HuH-7.5 (cell line): Measurements from ENCODE around the gene MYO18B.

Experiments
- DNase-seq: peaks from one replicate; pipeline ENCODE4 v3.0.0; 2011; ENCODE audit warnings: low spot score

MYO18B gene

DNA sequence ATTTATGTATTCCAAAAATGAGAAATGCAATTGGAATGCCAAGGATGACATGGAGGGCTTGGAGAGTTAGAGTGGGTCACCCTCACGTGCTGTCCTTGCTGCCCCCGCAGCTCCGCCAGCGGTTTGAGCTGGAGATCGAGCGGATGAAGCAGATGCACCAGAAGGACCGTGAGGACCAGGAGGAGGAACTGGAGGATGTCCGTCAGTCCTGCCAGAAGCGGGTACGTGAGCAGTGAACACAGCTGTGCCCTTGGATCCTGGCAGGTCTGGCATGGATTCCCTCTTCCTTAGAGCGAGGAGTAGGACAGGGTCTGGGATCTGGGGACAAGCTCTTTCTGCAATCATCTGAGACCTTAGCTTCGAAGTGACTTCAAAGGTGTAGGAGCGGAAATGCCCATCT lies 166.2 kb downstream of the MYO18B start:
- no peak for DNase-seq

GRCh38 chr22:25908755-25909154 lies 166.8 kb downstream of the MYO18B start:
- no peak for DNase-seq

DNA sequence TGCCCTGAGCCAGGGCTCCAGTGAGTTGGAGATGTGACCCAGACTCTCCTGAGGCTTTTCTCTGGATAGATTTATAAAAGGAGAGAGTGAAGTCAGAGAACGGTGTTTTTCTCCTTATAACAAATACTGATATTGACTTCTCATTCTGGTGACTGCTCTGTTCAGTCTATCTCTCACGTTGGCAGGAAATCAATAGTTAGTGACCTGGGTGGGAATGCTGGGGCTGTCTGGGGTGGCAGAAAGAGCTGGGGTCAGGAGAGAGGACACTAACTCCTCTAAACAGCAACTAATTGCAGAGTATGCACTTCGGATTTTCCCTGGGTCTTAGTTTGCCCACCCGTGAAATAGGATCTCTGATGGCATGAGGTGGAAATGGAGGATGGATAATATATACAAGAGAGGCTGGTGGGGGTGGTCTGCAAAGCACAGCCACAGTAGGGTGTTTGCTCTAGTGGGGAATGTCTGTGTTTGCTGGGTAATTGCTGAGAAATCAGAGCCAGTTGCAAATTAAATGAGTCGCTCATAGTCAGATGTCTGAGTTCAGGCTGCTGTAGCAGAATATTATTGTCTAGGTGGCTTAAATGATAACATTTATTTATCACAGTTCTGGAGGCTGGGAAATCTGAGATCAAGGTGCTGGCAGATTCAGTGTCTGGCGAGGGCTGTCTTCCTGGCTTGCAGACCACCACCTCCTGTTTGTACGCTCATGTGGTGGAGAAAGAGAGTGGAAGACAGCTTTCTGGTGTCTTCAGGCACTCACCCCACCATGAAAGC lies 167.8 kb downstream of the MYO18B start:
- no peak for DNase-seq

DNA sequence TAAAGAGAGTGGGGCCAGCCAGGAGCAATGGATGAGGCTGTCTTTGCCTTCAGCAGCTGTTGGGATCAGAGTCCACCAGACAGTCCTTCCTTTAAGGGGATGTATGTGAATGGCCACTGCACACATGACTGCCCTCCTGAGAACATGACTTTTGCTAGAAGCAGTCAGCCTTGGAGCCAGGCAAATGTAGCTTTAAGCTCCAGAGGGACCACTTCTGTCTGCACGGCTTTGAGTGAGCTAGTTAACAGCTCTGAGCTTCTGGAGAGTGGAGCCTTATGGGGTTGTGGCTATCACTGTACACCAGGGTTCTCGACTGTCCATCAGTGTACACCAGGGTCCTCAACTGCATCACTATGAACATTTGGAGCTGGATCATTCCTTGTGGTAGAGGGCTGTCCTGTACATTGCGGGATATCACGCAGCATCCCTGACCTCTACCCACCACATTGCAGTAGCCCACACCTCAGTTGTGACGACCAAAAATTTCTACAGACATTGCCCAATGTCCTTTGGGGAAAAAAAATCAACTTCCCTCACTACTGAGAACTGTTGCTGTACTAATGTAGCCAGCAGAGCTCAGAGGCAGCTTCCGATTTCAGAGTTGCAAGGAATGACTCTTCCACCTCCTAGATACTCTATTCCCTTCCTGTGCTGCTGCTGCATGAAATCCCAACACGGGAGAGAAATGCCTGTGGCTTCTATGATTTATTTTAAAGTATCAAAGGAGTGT lies 169.4 kb downstream of the MYO18B start:
- no peak for DNase-seq

DNA sequence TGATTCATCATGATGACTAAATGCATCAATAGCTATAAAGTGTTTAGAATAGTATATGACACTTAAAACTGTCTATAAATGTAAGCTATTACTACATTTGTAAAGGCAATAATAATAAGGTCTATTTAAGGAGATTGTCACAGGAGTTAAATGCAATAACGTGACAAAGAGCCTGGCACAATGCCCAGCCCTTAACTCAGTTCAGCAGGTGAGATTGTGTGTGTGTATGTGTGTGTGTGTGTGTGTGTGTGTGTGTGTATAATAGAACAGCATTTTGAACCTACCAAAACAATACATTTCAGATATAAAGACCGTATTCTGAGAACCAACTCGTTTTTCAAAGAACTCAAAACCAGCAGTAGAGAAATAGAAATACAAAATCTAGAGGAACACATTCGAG lies 177.5 kb downstream of the MYO18B start:
- DNase-seq = no peak

GRCh38 chr22:25922141-25922540 lies 180.2 kb downstream of the MYO18B start:
- no peak for DNase-seq

- no peak for DNase-seq
Observed at GRCh38 chr22:25923914-25924313, 181.9 kb downstream of the MYO18B start.

DNA sequence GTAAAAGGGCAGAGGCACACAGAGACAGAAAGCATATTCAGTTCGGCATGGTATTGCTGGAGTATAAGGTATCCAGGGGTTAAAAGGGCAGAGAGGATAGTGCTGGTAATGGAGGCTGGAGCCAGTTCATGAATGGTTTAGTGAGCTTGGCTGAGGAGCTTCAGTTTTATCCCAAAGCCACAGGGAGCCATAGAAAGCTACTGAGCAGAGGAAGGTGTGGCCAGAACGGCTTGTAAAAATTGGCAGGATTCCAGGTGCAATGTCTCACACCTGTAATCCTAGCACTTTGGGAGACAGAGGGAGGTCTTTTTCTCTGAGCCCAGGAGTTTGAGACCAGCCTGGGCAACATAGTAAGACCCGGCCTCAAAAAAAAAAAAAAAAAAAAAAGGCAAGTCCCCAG lies 186.1 kb downstream of the MYO18B start:
- DNase-seq = no peak

DNA sequence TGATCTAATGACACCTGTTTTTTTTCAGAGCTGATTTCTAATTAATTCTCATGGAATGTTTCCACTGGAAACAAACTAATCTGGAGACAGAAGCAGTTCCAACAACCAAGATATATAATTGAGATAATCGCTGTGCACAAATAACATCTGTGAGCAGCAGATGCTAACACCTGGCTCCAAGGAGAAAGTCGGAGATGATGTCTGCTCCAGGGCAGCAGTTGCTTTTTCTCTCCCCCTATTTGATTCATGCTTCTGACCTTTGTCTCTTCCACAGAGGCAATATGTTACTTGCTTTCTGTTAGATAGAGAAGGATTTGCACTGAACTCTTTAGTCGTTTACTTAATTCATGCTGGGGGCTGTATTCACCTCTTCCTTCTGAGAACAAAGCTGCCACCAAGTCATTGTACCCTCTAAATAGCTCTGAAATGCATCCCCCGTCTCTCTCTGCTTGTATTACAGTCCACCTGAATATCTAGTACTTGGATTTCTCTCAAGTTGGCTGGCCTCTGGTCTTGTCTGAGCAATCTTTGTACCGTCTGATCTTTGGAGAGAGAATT lies 187.4 kb downstream of the MYO18B start:
- no peak for DNase-seq

DNA sequence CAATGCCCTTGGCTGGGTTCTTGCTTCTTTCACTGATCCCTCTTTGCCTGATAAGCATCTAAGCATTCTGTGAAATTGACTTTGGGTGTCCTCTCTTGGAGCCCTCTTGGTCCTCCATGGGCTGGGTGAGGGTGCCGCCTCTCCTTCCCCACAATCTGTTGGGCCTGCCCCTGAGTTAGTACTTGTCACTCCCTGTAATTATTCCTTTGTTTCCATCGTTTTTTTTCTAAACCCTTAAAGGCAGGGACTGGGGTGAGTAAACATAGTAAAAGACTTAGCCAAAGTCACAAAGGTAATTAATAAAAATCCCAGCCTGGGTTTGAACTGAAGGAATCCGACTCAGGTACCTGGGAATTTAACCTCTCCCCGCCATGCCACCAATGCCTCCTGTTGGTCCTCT lies 188.1 kb downstream of the MYO18B start:
- DNase-seq = no peak

GRCh38 chr22:25930788-25931310 lies 188.9 kb downstream of the MYO18B start:
- DNase-seq = no peak

GRCh38 chr22:25933158-25933788 lies 191.3 kb downstream of the MYO18B start:
- no peak for DNase-seq

DNA sequence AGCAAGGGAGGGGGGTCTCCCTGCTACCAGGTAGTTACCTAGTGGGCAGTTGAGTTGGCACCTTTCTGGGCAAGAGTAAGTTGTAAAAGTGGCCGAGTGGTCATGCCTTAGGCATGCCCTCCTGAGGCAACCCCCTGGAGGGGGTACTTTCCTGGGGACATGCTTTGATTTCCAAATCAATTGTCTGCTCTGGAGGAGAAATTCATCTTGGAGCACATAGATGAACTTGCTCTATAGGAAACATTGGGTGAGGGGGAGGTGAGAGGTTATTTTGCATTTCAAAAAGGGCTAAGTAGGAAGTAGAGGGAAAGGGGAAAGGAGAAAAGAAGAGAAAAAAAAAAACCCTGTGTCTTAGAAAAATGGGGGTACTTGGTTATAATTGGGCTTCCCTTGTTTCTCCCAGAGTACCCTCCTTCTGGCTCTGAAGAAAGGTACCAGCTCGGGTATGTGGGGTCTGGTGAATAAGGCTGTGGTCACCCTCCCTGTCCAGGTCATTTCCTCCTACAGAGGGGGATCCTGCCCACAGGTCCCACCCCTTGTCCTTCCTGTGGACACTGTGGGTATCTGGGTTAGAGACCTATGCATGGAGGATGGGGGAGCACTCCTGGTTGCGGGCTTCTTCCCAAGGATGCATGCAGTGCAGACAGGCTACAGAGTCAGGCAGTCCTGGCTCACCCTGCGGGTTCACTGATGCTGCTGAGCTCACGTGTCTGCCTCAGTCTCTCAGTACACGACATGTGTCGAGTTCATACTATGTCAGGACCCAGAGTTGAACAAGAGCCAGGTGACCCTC lies 193.5 kb downstream of the MYO18B start:
- DNase-seq = no peak

GRCh38 chr22:25938151-25938550 lies 196.2 kb downstream of the MYO18B start:
- no peak for DNase-seq

DNA sequence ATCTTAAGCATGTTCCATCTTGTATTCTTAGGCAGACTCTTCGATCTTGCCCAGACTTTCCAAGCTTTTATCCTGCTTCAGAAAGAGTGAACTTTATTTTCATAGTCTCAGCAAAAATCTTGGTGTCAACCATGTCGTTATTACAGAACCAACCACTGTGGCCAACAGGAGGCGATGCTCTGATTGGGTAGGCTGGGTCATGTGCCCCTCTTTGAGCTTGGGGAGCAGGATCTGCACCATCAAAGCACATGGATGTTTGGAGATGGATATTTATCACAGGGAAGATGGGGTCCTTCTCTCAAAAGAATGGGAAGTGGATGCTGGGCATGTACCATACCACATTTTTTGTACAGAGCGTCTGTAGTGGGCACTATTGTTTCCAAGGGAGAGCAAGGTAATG lies 197.4 kb downstream of the MYO18B start:
- DNase-seq = no peak

DNA sequence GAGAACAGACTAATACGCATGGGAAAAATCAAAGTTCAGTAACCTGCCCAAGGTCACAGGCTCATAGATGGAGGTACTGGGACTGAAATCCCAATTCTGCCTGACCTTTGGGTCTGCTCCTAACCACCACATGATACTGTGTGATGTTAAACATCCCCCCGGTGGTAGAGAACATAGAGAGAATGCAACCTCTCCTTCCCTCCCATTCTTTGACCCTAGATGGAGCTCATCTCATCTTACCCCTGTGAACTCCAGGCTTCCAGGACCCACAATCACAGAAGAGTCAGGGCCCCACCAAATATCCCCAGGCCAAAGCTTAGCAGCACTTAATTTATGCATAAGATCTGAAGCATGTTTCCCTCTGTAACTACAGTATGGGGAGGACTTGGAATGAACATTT lies 198.5 kb downstream of the MYO18B start:
- DNase-seq = no peak

DNA sequence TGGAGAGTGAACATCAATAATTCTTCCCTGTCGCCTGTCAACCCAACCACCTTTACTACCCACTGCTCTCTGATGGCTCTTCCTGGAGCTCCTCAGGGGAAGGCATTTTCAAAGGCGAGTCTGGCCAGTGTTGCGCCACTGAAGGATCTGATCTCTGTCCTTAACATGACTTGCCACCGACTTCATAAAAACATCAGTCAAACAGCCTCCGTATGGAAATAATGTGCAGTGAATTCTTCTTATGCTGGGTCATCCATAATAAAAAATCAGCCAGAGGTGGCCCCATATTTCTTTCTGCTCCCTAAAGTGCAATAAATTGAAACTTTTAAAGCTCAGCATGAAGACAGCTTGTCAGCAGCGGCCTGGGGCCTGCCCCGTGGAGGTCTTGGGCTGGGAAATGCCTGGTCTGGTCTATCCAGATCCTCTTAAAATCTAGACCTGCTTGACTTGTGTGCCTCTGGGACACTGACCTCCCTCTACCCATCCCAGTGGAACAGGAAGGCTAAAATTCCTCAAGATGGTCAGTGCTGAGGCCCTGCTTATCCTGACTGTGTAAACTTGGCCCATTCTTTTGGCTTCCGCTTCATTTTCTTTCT lies 199.5 kb downstream of the MYO18B start:
- DNase-seq = no peak

DNA sequence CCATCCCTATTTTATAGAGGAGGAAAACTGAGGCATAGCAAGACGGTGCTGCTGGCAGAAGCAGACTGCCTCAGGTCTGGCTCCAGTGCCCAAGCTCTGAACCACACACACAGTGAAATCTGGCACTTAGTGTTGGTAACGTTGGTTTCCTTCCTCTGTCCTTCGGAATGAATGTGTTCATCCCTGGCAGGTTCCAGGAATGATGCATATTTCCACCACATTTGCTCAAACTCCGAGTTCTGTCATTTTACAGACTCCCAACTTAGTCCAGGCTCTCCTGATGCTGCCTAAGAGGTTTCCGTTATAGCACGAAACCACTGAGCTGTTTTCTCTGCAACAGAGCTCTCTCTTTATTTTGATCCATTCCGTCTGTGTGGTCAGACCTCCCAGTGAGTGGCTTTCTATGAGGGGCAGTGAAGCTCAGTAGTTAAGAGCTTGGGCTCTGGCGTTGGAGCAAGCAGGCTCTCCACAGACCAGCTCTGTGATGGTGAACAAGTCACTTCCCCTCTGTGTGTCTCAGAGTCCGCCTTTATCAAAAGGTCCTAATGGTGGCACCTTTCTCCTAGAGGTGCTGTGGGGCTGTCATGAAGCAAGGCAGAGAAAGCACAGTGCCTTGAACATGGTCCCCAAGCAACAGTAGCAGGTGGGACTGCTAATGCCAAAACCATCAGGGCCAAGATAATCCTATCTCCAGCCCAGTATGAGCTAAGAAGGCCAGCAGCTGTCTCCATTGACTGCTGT lies 200.3 kb downstream of the MYO18B start:
- DNase-seq = no peak

DNA sequence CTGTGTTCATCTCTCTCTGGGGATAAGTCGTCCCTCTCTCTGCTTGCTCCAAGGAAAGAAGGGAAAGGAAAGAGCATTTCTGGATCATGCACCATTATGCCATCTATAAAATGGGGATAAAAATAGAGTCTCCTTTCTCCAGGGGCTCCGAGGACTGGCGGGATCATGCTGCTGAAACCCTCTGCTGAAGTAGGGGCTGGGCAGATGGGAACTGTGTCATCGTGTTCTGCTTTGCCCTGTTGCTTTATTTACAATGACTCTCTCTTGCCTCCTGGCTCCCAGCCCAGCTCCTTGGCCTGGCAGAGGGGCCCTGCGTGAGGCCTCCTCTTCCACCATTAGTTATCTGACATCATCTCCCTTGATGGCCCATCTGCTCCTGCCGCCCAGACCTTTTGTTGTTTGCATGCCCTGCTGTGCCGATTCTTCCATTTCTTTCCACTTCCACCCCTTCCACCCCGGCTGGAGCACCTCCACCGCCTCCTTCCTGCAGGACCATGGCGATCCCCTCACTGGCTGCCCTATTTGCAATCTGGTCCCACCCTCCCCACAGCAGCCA lies 200.9 kb downstream of the MYO18B start:
- DNase-seq = no peak

DNA sequence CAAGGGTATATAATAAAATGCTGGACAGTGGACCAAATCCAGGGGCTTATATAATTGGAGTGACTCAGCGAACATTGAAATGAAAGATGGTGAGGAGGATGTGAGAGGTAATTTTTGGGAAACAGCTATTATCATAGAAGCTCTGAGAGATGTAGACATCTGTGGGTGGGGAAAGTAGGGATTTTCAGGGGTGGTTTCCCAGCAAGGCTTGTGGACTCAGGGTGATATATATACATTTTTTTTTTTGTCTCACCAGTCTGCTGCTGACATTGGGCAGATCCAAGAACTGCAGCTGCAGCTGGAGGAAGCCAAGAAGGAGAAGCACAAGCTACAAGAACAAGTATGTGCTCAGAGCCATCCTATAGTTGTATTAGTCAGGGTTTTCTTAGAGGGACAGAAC lies 208.1 kb downstream of the MYO18B start:
- no peak for DNase-seq
